ENCODE measurements around the gene DNLZ.

DNLZ gene

DNA sequence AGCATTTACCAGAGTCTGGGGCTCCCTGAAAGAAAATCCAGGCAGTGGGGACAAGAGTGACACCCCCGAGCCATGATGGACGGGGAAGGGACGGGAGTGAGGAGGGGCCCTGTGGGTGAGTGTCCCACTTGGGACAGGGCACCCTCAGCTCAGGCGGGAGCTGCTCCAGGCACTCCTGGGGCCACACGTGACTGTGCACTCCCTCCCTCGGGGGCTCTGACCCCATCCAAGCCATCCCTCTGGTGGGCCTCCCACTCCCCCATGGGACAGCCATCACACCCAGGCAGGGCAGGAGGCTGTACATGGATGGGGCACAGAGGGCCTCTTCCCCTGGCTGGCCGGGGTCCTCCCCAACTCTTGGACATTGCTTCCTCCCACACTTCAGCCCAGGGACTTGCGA is 12.9 kb upstream of the DNLZ start:
- no peak for DNase-seq (ENCODE audit: low read depth)

DNA sequence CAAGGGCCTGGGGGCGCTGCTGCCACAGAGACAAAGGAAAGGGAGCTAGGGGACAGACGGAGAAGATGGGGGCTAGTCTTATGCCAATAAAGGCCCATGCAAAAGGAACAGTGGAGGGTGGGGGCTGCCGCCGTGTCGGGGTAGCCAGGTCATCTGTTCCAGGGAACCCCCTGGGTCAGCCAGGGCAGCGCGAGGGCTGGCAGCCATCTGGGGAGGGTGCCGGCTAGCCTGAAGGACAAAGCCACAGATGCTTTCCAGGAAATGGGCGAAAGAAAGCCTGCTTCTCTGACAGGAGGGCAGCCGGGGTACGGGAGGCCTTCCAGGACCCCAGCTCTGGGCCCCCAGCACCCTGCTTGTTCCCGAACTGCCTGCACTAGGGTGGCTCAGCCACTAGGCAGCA is 11.6 kb upstream of the DNLZ start:
- DNase-seq (ENCODE audit: low read depth) = no peak

DNA sequence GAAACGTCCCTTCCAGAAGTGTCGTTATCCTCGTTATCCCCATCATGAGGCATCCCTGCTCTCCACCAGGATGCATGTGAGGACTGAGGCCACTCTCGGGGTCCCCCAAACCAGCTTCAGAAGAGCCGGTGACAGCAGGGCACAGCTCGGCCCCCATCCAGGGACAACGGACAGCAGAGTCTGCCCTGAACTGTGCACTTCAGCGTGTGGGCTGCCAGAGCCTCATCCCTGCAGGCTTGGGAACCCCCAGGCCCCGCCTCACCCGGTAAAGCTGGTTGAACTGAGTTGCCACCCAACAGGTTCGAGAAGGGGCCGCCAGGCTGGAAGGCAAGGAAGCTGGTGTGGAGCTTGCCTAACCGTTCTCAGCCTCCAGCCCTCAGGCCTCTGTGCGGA is 10.6 kb upstream of the DNLZ start:
- DNase-seq (ENCODE audit: low read depth) = no peak

DNA sequence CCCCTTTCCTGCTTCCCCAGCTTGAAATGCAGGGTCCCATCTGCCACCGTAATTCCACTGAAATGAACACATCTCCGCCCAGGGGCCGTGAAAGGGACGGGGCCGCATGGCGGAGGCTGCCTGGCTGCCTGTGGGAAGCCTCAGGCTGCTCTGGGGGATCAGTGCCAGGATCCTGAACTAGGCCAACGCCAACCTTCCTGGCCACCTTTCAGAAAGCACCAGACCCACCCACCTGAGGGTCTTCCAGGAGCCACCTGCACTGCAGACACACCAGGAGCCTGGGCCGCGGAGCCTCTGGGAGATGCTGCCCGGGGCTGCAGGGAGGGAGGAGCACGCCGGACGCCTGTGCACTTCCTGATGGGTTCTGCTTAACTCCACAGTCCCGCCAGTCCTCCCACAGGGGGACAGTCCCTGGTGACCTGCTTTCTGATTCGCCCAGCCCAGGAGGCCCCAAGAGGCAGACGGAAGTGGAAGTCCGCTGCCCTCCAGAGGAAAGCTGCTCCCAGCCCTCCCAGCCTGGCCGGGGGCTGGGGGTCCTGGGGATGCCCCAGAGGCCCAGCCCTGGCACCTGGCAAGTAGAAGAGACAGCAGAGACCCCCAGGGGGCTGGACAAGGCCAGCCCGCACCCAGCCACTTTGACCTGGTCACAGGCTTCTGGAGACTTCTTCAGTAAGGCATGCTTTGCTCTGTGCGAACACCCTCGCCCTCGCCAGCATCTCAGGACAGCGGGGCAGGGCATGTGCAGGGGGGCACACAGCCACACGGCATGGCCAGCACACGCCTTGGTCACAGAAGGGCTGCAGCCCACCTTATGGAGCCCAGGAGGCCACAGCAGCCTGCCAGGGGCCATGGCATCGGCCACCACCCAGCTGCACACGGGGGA is 10.0 kb upstream of the DNLZ start, which contains the start of gene CARD9:
Gene CARD9 (minus strand): TSS at position 370 of the 883 bp plus-strand sequence. CDS start 1,591 bp downstream, outside the sequence.
- no peak for DNase-seq (ENCODE audit: low read depth)

DNA sequence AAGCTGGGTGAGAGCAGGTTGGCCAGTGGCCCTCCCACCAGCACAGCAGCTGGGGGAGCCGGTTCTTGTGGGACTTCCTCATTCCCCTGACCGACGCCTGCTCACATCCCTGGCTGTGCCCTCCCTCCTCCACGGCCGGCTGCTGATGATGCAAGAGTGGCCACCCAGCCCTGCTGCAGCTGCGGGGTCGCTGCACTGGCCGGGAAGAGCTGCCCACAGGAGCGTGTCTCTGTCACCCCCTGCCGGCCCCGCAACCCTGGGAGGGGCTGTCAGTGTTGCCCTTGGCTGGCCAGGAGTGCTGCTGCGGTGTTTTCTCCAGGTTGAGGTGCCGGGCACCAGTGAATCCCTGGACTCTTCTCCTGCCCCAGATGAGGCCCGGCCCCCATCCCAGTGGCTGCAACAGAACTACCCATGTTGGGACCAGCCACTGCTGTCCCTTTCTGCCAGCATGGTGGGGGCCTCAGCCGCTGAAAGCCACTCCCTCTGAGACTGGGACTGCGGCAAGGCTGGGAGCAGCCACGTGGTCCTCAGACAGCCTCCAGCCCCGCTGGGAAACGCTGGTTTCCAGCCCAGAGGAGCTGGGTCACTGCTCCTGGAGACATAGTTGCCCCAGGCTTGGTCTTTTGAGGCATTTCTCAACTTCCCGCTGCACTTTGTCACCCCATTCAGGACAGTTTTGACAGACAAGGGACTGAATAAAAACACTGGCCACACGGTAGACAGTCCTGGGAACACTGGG is 9.2 kb upstream of the DNLZ start:
- no peak for DNase-seq (ENCODE audit: low read depth)

DNA sequence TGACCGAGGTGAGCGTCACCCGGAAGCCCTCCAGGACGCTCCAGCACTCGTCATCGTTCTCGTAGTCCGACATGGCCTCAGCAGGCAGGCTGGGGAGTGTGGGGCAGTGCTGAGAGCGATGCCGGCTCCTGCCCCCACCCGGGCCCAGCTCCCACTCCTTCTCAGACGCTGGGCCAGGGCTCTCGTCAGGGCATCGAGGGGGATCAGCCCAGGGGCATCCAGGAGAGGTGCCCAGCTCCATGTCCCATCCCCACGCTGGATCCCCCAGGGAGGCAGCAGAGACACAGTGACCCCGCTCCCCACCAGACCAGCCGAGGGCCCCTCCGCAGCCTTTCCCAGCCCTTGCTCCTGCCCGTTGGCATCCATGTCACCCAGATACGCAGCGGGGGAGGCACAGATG is 8.5 kb upstream of the DNLZ start:
- DNase-seq (ENCODE audit: low read depth) = no peak

DNA sequence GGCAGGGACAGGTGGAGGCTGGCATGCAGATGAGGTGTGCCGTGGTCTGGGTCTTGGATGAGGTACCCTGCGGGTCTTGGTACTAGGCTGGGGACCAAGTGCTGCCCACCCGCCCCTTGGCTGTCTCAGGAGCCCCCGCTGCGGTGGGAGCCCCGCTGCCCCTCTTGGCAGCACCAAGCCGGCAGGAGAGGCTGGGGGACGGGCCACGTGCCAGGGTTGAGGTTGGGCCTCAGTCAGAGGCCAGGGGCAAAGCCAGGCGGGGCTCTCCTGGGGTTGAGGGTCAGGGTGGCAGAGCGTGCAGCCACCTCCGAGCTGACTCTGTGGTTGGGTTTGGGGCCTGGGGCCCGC is 8.0 kb upstream of the DNLZ start:
- no peak for DNase-seq (ENCODE audit: low read depth)

DNA sequence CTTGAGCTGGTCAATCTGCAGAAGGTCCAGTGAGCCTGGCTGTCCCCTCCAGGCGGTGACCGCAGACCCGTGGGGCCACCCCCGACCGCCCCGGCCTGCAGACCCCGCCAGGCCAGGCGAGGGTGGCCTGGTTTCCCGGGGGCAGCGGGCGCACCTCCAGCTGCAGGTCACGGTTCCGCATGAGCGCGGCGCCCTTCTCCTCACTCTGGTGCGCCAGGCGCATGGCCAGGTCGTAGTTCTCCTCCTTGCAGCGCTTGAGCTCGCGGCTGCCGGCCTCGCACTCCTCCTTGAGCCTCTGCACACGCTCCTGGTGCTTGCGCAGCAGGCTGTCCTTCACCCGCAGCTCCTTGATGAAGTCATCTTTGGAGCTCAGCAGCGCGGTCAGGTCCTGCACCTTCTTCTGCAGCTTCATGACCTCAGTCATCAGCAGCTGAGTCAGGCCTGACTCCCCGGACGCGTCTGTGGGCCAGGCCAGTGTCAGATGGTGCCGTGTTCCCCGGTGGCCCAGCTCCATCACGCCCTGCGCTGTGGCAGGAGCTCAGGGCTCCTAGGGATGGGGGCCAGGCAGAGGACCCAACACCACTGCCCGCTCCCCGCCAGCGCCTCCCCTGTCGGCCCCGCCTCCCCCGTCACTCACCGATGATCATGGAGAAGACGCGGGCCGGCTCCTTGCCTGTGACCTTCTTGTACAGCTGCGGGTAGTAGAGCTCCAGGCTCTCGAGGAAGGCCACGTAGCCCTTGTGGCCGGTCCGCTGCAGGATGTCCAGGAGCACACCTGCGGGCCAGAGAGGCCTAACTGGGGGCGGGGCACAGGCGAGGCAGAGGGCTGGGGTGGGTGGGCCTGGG is 7.4 kb upstream of the DNLZ start:
- DNase-seq (ENCODE audit: low read depth) = no peak

DNA sequence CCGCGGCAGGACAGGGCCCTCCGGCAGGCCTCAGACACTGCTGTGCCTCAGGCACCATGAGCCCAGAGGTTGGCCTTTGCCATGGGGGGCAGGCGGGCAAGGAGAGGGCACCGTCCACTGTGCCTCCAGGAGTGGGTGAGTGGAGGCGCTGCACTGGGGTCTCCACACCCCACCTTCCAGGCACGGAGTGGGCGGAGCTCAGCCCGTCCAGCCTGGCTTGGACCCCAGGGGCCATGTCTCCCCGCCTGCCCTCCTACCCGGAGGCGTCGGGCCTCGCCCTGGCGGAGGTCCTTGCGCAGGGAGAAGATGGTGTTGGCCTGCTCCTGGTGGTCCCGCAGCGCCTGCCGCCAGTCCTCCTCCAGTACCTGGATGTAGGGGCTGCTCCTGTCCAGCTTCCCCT is 6.5 kb upstream of the DNLZ start:
- DNase-seq (ENCODE audit: low read depth) = no peak

DNA sequence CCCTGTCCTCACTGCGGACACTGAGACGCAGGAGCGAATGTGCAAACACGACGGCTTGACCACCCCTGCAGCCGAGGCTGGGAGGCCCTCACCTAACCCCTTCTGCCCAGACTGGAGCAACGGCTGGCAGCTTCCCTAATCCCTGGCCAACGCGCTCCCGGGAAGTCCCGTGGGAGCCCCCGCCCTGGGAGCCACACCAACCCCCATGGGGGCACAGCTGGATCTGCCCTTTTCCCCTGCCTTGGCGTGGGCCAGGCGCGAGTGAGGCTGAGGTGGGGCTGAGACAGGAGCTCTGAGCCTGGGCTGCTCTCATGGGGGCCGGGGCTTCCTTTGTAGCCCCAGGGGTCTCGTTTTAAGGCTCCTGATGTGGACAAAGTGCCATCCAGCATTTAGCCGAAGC is 4.6 kb upstream of the DNLZ start:
- DNase-seq (ENCODE audit: low read depth) = no peak

DNA sequence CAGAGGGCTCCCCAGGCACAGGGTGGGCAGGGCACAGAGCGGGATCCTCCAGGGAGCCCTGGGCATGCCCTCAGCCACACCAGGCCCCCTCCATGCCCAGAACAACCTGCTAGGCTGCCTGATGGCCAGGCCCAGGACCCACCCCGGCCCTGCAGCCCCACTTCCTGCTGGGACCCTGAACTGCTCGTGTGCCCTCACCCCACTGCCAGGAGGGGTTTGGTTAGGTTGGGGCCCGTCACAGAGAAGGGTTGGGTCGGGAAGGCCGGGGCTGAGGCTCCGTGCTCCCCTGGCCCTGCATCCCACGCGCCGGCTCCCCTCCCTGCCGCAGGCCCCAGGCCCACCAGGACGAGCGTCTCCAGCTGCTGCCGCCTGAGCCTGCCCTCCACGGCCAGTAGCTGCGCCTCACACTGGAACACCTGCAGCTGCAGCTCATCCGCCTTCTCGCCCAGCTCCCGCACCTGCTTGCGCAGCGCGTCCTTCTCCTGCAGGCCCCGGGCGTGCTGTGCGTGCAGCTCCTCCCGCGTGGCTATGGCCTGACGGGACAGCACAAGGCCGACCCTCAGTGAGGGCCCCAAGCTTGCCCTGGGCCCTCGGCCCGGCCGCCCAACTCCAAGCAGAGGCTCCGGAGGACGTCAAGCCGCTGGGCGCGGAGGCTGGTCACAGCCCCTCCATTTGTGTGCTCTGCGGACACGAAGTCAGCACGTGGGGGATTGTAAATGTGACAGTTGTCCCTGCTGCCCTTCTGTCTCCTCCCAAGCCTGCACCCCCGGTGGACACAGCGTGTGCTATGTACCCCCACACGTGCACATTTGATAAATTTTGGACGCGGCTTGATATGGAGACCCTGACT is 4.0 kb upstream of the DNLZ start:
- no peak for DNase-seq (ENCODE audit: low read depth)

DNA sequence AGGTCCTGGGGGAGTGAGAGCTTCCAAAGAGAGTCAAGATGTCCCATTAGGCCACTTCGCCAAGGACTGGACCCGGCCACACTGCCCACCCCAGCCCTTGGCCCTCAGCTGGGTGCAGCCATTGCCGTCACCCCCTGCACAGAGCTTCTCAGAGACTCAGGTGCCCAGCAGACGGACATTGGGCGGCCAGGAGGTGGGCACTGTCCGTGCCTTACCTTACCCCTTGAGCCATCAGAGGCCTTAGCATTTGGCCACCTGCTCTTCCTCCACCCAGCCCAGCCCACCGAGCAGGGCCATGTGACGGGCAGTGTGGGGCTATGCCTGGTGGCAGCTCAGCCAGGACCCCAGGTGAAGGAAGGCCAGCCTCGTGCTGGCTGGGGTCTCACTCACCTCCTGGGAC is 3.3 kb upstream of the DNLZ start:
- DNase-seq (ENCODE audit: low read depth) = no peak

DNA sequence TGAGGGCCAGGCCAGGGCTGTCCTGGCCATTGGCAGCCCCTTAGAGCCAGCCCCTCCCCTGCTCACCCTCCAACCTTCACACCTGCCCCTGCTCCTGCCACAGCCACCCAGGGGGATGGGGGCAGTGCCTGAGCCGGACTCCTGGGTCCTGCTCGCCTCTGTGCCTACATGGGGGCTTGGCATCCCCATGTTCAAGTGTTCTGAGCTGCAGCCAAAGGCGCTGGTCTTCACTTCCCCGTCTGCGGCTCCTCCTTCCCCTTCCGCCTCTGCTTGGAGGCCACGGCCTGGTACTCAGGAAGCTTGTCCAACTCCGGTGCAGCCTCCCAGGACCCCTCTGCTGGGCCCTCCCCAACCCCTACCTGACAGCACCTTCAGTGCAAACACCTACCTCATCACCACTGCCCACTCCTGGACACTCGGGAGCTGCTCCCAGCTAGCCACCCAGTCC is 2.3 kb upstream of the DNLZ start:
- no peak for DNase-seq (ENCODE audit: low read depth)

DNA sequence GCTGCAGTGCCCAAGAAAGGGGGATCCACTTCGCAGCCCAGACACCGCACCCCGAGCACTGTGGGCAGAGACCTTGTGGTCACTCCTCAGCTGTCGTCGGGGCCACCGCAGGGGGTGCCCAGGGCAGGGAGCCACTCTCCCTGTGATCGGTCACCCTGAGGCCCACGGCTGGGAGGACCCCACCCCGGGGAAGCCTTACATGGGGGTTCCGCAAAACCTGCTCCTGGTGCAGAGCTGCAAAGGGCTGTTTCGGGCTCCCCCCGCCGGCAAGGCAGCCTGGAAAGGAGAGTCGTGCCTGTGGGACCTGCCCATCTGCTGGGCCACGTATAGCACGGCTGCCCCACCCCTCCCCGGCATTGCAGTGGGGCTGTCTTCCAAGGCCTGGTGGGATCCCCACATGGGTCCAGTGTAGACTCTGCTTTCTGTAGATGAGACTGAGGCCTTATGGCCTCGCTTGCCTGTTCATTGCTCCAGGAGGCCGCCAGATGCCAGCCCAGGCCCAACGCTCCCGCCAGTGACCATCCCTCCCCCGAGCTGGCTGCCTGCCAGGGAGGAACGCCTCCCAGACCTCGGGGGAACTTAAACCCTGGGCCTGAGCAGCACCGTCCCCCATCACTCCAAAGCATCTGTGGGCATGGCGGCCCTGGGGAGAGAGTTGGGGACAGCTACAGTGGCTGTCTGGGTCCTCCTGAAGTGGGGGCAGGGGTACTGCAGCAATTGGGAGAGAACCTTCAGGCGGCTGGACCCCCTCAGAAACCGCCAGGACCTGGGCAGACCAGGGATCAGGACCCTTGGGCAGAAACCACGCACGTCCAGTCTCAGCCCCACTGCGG is 1.6 kb upstream of the DNLZ start:
- no peak for DNase-seq (ENCODE audit: low read depth)

DNA sequence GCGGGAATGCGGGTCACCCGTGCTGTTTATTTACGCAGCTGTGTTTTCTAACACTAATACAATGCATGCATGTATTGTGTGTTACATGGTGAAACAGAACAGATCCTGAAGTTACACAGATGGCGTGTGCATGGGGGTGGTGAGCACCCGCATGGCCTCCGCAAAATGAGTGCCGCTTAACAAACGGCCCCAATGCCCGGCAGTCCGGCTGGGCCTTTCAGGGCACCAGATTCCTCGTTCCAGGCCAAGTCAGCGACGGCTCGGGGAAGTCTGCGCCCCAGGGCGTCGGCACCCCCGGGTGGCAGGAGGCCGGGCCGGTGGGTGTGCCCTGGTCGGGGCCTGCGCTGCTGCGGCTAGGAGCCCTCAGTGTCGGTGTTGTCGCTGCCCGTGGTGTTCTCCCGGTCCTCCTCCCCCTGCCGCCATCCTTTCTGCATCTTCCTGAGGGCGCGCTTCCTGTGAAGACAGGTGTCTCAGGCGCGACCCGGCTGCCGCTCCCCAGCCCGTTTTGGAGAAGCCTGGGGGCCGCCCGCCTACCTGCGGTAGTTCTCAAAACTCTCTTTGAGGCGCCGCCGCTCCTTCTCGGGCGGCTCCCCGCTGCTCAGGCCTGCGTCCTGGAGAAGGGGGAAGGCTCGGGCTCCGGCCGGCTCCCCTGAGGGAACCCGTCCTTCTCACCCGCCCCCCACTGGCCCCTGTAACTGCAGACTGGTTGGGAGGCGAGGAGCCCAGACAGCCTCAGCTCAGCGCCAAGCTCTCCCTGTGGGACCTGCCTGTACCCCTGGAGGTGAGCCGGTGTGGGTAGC is 605 bp upstream of the DNLZ start:
- no peak for DNase-seq (ENCODE audit: low read depth)

DNA sequence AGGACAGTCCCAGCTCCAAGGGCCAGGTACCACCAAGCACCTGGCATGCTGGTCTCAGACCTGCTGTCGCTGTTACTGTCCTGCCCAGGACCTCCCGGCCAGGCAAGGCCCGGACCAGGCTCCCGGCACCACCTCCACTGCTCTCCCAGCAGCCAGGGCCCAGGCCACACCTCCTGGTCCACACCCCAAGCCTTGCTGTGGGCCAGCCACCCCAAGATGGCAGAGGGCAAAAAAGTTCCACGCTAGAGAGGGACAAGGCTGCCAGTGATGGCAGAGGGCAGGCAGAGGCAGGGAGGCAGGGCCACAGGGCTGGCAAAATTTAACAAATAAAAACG is 1.1 kb downstream of the DNLZ start:
- DNase-seq (ENCODE audit: low read depth) = no peak

DNA sequence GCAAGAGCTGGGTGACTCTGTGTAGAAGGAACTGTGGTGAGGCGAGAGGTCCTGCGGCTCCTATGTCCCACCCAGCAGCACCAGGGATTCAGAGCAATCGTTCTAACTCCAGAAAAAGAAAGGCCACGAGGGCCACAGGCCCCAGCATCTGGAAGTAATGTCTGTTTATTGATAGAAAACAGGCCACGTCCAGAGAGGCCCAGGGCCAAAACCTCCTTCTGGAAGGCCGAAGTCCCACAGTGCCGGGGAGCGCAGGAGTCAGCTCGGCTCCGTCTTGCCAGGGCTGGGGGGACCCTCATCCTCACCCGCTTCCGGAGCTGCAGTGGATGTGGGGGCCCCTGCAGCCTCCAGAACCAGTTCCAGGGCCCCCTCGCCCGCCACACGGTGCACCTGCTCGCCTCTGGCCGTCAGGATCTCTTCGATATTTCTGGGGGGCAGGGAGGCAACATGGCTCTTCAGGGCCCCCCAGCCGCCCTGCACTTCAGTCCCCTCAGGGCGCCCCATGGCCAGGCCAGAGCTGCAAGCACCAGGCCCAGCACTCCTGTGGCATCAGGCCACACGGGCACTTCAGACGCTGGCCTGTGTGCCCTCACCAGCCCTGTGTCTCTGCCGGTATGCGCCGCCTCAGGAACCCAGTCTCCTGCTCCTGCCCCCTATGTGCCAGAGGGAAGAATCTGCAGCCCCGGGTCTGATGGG is 1.6 kb downstream of the DNLZ start:
- no peak for DNase-seq (ENCODE audit: low read depth)

DNA sequence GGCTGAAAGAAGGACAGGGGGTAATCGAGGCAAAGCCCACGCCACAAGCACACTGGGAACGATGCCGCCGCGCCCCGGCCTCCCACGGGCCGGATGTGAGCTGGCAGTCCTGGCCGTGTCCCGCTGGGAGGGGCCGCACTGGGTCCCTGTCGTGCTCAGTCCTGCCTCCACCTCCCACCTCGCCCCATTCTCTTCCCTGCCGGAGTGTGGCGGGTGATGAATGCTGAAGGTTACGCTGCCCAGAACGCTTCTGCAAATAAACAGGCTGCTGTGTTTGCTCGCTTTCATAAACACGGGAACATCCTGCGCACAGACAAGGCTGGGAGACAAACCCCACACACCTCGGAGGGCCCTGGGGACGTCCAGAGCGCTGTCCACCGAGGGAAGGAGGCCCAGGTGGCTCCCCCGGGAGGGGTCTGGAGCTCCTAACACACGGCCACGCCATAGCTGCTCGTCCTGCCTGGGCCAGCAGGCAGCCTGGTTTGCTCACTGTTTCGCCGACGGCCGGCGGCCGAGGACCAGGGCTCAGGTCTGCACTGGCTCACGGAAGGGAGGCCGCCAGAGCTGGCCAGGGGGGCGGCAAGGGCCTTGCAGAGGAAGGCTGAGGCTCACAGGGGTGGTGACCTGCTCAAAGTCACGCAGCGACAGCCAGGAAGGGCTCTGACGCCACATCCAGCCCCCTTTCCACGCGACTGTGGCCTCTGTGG is 2.3 kb downstream of the DNLZ start:
- no peak for DNase-seq (ENCODE audit: low read depth)
